Stimulated activated naive CD4-positive, alpha-beta T cell (primary cell): ENCODE data around the gene GSAP.

Experiments
- DNase-seq, 6 experiments: peaks; one replicate each; lab custom pipeline; 2025; lab: John Stamatoyannopoulos, UW

Gene GSAP

GRCh38 chr7:77409005-77409738 lies 7.0 kb downstream of the GSAP start:
- DNase-seq = no peak

DNA sequence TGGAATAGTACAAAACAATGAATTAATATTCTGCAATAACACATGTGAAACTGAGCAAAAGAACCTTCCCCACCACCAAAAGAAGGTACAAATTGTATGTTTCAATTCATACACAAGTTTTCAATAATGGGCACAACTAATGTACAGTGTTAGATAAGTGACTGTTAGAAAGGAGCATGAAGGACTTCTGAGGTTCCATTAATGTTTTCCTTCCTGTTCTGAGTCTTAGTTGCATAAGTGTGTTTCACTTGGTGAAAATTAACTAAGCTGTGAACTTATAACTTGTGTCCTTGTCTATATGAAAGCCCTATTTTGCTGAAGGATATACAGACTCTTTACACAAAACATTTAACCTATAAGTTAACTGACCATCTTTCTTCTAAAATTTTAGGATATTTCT lies 8.2 kb downstream of the GSAP start:
- no peak for DNase-seq

- DNase-seq = no peak
These were observed 9.7 kb downstream of the GSAP start for GRCh38 chr7:77406421-77406820.

- DNase-seq = no peak
These were observed 11.5 kb downstream of the GSAP start for GRCh38 chr7:77404641-77405040.

GRCh38 chr7:77403957-77404356 lies 12.2 kb downstream of the GSAP start:
- DNase-seq = no peak

DNA sequence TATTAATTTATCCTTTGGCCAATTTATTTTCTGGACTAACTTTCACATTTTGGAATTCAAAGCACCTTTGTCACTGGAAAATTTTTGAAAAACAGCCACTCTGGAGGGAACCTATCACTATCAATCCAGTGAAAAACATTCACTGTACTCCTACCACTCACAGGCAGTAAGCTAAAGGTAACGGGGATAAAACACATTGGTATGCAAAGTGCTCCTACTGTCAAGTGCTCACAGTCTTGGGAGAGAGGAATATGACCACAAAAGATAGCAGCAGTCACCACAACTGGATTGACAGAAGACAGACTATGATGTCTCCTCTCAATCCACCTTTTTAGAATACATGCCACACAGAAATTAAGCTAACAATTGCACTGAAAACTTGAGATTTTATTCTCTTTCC lies 13.3 kb downstream of the GSAP start:
- DNase-seq = no peak

DNA sequence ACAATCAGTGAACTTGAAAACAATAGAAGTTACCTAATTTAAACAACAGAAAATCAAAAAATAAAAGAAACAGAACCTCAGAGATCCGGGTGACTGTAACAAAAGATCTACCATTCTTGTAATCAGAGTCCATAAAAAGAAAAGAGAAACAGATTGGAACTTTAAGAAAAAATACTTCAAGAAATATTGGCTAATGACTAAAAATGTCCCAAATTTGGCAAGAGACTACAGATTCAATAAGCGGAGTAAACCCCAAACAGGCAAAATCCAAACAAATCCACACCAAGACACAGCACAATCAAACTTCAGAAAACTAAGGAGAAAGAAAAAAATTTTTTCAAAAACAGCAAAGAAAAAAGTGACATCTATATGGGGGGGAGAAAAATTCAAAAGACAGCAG lies 15.1 kb downstream of the GSAP start:
- no peak for DNase-seq

DNA sequence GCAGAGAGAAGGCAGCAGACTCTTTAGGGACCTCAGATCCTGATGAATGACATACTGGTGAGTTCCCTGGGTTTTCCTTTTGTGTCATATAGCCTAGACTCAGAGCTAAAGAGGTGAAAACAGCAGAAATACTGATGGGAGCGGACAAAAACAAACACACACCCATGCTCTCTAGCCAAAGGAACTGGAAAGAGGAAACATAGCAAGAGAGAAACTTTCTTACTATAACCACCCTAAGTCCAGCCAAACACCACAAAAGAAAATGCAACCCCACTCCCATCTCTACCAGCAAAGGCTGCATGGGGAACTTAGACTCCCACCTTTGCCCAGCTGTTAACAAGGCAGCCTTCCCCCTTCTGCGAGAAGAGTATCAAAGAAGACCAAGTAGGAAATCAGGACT lies 16.3 kb downstream of the GSAP start:
- DNase-seq = no peak

- DNase-seq = no peak
These were observed 19.1 kb downstream of the GSAP start for GRCh38 chr7:77396894-77397547.

GRCh38 chr7:77395626-77396025 lies 20.5 kb downstream of the GSAP start:
- no peak for DNase-seq

GRCh38 chr7:77393954-77394353 lies 22.2 kb downstream of the GSAP start:
- DNase-seq = no peak

DNA sequence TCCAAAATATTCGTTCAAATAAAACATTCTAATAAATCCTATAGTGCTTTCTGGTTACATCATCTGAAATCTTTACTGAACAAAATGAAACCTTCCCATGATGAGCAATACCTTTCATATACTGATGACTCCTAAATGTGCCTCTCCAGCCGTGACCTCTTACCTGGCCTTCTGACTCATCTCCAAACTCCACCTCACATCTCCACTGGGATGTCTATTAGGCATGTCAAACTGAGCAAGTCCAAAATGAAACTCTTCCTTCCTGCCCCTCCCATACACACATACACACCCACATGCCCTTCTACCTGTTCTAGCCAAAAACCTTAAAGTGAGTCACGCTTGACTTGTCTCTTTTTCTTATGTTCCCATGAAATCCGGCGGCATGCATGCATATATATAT lies 22.9 kb downstream of the GSAP start:
- no peak for DNase-seq

- DNase-seq = no peak
These were observed 24.9 kb downstream of the GSAP start for GRCh38 chr7:77391230-77391629.

- no peak for DNase-seq
These were observed 28.0 kb downstream of the GSAP start for GRCh38 chr7:77388055-77388641.

DNA sequence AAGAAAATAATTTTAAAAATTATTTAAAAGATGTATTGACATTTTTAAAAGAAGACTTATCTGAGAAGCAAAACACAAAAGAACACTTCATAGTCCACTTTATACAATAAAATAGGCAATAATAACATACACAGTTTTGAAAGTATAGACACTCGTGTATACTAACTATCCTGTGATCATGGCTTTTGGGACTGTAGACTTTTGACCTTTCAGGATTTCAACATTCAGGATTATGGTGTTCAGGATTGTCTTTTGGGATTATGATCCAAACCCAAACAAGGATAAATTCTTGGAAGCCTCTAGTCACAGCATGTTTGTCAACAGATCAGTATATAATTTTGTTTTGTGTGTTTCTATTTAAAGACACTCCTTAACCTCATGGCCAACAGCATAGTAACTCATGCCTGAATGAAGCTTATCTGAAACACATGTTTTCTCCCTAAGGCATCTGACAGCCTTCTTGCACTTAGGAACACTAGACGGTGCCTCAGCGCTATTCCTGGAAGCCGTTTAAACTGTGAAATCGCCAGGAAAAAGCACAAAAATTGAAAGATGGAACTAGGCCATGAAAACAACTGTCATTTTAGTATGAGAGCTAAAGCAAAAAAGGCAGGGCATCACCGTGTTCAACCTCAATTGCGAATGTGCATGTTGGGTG lies 29.9 kb downstream of the GSAP start:
- DNase-seq = no peak

- no peak for DNase-seq
These were observed 32.8 kb downstream of the GSAP start for GRCh38 chr7:77383333-77383740.

GRCh38 chr7:77382532-77382931 lies 33.6 kb downstream of the GSAP start:
- no peak for DNase-seq

DNA sequence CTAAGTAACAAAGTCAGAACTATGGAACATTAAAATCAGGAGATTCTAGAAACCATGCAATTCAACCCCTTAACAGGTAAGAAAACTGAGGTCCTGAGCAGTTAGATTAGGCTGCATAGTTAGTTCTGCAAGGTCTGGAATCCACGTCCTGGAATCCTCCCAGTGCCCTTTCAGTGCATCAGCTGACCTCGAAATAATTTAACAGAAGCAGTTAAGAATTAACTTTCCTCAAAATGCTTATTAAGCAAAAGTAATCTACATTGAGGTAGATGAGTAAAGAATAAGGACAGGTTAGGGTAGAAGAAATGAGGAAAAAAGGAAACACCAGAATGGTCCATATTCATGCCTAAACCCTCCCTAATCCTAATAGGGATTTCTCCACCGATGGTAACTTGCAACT lies 37.6 kb downstream of the GSAP start:
- DNase-seq = no peak

DNA sequence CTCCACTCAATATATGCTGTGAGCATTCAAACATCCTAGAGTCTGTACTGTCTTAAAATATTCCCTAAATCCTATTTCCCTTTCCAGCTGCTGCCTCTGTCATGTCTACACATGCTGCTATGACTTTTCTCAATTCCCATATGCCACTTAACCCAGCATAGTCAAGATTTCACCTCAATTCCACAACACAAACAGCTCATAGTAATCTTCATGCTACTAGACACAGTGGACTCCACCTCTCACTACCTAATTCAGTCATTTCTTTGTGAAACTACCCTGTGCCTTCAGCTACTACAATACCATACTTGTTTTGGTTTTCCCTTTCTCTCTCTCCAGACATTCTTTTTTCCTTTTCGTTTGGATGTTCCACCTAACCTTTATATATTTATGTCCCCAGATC lies 45.5 kb downstream of the GSAP start:
- DNase-seq = no peak

GRCh38 chr7:77368974-77369373 lies 47.2 kb downstream of the GSAP start:
- DNase-seq = no peak

- no peak for DNase-seq
These were observed 48.2 kb downstream of the GSAP start for GRCh38 chr7:77367976-77368375.

- DNase-seq = no peak
These were observed 53.2 kb downstream of the GSAP start for GRCh38 chr7:77362905-77363304.

DNA sequence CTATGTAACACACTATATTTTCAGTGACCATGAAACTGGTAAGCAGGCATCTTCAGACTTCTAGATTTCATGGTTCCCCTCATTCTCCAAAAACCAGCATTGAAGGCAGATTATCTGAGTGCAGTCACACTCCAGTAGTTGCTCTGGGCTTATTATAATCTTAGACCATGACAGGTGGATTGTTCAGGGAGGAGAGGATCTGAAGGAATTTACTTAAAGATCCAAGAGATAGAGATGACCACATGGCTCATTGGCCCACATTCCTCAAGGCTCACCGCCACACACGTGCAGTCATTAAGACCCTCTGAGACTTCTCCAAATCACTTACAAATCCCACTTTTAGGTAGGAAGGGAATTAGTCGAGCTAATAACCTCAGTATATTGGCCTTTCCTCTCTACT lies 55.2 kb downstream of the GSAP start:
- DNase-seq = no peak
